Neural progenitor cell (in vitro differentiated cells): Measurements from ENCODE around the gene OR13J1.
"Not testable (repeated sequence)": the region's sequence is repeated elsewhere in the genome, so short reads cannot be mapped to it uniquely, and the experiment has no call there.

Source experiments
- EZH2 ChIP-seq: fragments of 200-600 bp; sonication (generic); IDR thresholded peaks from 2 replicates; pipeline ENCODE4 v1.6.1; 2017; ENCODE audit warnings: antibody characterized with exemption, mild to moderate bottlenecking, moderate library complexity
- TF ChIP-seq, protein P1 (sequence below): fragments of 200-600 bp; sonication (generic); IDR thresholded peaks from 2 replicates; pipeline ENCODE4 v1.5.1; 2017; ENCODE audit warnings: antibody characterized with exemption, mild to moderate bottlenecking

DNA sequence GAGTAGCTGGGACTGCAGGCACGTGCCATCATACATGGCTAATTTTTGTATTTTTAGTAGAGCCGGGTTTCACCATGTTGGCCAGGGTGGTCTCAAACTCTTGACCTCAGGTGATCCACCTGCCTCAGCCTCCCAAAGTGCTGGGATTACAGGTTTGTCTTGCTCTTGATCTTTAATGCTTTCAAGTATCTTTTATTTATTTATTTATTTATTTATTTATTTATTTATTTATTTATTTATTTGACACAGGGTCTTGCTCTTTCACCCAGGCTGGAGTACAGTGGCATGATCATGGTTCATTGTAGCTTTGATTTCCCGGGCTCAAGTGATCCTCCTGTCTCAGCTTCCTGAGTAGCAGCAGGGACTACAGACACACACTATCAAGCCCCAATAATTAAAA, 14.7 kb upstream of the OR13J1 start:
- TF ChIP-seq EZH2, result not testable (repeated sequence)
- TF ChIP-seq, protein P1, sequence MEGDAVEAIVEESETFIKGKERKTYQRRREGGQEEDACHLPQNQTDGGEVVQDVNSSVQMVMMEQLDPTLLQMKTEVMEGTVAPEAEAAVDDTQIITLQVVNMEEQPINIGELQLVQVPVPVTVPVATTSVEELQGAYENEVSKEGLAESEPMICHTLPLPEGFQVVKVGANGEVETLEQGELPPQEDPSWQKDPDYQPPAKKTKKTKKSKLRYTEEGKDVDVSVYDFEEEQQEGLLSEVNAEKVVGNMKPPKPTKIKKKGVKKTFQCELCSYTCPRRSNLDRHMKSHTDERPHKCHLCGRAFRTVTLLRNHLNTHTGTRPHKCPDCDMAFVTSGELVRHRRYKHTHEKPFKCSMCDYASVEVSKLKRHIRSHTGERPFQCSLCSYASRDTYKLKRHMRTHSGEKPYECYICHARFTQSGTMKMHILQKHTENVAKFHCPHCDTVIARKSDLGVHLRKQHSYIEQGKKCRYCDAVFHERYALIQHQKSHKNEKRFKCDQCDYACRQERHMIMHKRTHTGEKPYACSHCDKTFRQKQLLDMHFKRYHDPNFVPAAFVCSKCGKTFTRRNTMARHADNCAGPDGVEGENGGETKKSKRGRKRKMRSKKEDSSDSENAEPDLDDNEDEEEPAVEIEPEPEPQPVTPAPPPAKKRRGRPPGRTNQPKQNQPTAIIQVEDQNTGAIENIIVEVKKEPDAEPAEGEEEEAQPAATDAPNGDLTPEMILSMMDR, result not testable (repeated sequence)
